Stimulated activated CD4-positive, alpha-beta T cell treated with anti-CD3 and anti-CD28 coated beads, Interleukin-1b, Interleukin-23, amount 100 ng/mL, for 1 hour (primary cell): ENCODE results near the gene OIT3.

Source experiments
- DNase-seq, 2 donors: peaks; one replicate each; pipeline ENCODE4 v3.0.0-alpha.2; 2020; ENCODE audit warnings: low read depth in 2 of 2

OIT3 gene

GRCh38 chr10:72893136-72893798, at the start of gene OIT3:
Gene OIT3 (plus strand): TSS chr10:72893739. CDS start chr10:72893799, 60 bp downstream.
- no peak for DNase-seq

- no peak for DNase-seq
Measured at GRCh38 chr10:72846238-72846637, 47.3 kb upstream of the OIT3 start.

- no peak for DNase-seq
Measured at GRCh38 chr10:72847681-72848080, 45.9 kb upstream of the OIT3 start.

- DNase-seq, result no peak
Measured at GRCh38 chr10:72850861-72851260, 42.7 kb upstream of the OIT3 start.

- DNase-seq, result no peak
Measured at GRCh38 chr10:72851509-72851908, 42.0 kb upstream of the OIT3 start.

GRCh38 chr10:72852508-72852907, 41.0 kb upstream of the OIT3 start:
- no peak for DNase-seq

- DNase-seq, result no peak
Measured at GRCh38 chr10:72855129-72855528, 38.4 kb upstream of the OIT3 start.

GRCh38 chr10:72855790-72856189, 37.7 kb upstream of the OIT3 start:
- no peak for DNase-seq

- no peak for DNase-seq
Measured at GRCh38 chr10:72858067-72858466, 35.5 kb upstream of the OIT3 start.

GRCh38 chr10:72862957-72863356, 30.6 kb upstream of the OIT3 start:
- no peak for DNase-seq

- DNase-seq, result no peak
Measured at GRCh38 chr10:72875250-72876055, 18.1 kb upstream of the OIT3 start.

GRCh38 chr10:72879245-72879644, 14.3 kb upstream of the OIT3 start:
- no peak for DNase-seq

GRCh38 chr10:72881291-72881690, 12.2 kb upstream of the OIT3 start:
- no peak for DNase-seq

GRCh38 chr10:72883861-72884260, 9.7 kb upstream of the OIT3 start:
- DNase-seq, result no peak

- DNase-seq, result no peak
Measured at GRCh38 chr10:72885953-72886352, 7.6 kb upstream of the OIT3 start.

- no peak for DNase-seq
Measured at GRCh38 chr10:72886621-72887020, 6.9 kb upstream of the OIT3 start.

GRCh38 chr10:72887043-72887442, 6.5 kb upstream of the OIT3 start:
- no peak for DNase-seq

GRCh38 chr10:72888151-72888638, 5.3 kb upstream of the OIT3 start:
- DNase-seq, result no peak

- DNase-seq, result no peak
Measured at GRCh38 chr10:72889391-72889831, 4.1 kb upstream of the OIT3 start.

GRCh38 chr10:72890086-72890485, 3.5 kb upstream of the OIT3 start:
- DNase-seq, result no peak

- DNase-seq, result no peak
Measured at GRCh38 chr10:72895236-72895850, 1.8 kb downstream of the OIT3 start.

- DNase-seq, result no peak
Measured at GRCh38 chr10:72898616-72899015, 5.1 kb downstream of the OIT3 start.

- DNase-seq, result no peak
Measured at GRCh38 chr10:72899545-72899944, 6.0 kb downstream of the OIT3 start.
